HG03097 (cell line): Measurements from ENCODE around the gene MAN2A2.
A peak's percentile ranks its signal among the peaks of the same experiment; 100 is the strongest.

Source experiments
- ATAC-seq: cut with Tn5 transposase; IDR thresholded peaks from one replicate; pipeline ENCODE4 v1.9.1; 2021; ENCODE audit not compliant: unreplicated experiment, low FRiP score

MAN2A2 gene

GRCh38 chr15:90936823-90937222, 33.7 kb downstream of the MAN2A2 start:
- no peak for ATAC-seq

GRCh38 chr15:90938261-90938660, 35.2 kb downstream of the MAN2A2 start:
- no peak for ATAC-seq

GRCh38 chr15:90939756-90940155, 36.7 kb downstream of the MAN2A2 start:
- ATAC-seq = no peak

GRCh38 chr15:90941038-90941437, 37.9 kb downstream of the MAN2A2 start:
- ATAC-seq = no peak

- no peak for ATAC-seq
Observed at GRCh38 chr15:90942354-90943120, 39.4 kb downstream of the MAN2A2 start.

GRCh38 chr15:90945091-90945490, 42.0 kb downstream of the MAN2A2 start:
- no peak for ATAC-seq

- ATAC-seq = no peak
Observed at GRCh38 chr15:90946538-90946937, 43.4 kb downstream of the MAN2A2 start.

GRCh38 chr15:90946941-90947576, 44.0 kb downstream of the MAN2A2 start:
- no peak for ATAC-seq

- ATAC-seq = no peak
Observed at GRCh38 chr15:90947577-90948357, 44.7 kb downstream of the MAN2A2 start.

- no peak for ATAC-seq
Observed at GRCh38 chr15:90948506-90948905, 45.4 kb downstream of the MAN2A2 start.

- ATAC-seq = no peak
Observed at GRCh38 chr15:90949979-90950675, 47.0 kb downstream of the MAN2A2 start.

GRCh38 chr15:90950676-90951075, 47.6 kb downstream of the MAN2A2 start:
- ATAC-seq = no peak

GRCh38 chr15:90952901-90953677, 50.0 kb downstream of the MAN2A2 start:
- ATAC-seq = no peak

GRCh38 chr15:90953947-90954711, 51.0 kb downstream of the MAN2A2 start:
- ATAC-seq = no peak

GRCh38 chr15:90954712-90955623, 51.9 kb downstream of the MAN2A2 start, which contains the start of gene RCCD1:
TSS of gene RCCD1 (plus strand) at chr15:90954884. CDS start at chr15:90956735, 1,851 bp downstream.
- ATAC-seq = peak; percentile 80

- no peak for ATAC-seq
Observed at GRCh38 chr15:90955624-90956273, 52.6 kb downstream of the MAN2A2 start.

GRCh38 chr15:90956274-90957030, 53.4 kb downstream of the MAN2A2 start:
- ATAC-seq = no peak
